GM19372 (cell line): ENCODE data around the gene GABRG3.

ENCODE experiments used
- ATAC-seq: cut with Tn5 transposase; IDR thresholded peaks from one replicate; pipeline ENCODE4 v1.9.1; 2021; ENCODE audit warnings: mild to moderate bottlenecking, low read depth, moderate library complexity; ENCODE audit not compliant: unreplicated experiment

Gene GABRG3

GRCh38 chr15:27092390-27092789 lies 121.4 kb downstream of the GABRG3 start:
- no peak for ATAC-seq

- no peak for ATAC-seq
Measured at GRCh38 chr15:27094235-27094634, 123.3 kb downstream of the GABRG3 start.

- no peak for ATAC-seq
Measured at GRCh38 chr15:27095886-27096624, 125.1 kb downstream of the GABRG3 start.

- no peak for ATAC-seq
Measured at GRCh38 chr15:27097506-27097905, 126.5 kb downstream of the GABRG3 start.

- no peak for ATAC-seq
Measured at GRCh38 chr15:27101982-27102381, 131.0 kb downstream of the GABRG3 start.

- no peak for ATAC-seq
Measured at GRCh38 chr15:27111323-27111722, 140.3 kb downstream of the GABRG3 start.

- no peak for ATAC-seq
Measured at GRCh38 chr15:27114473-27114872, 143.5 kb downstream of the GABRG3 start.

GRCh38 chr15:27119695-27120266 lies 148.8 kb downstream of the GABRG3 start:
- ATAC-seq: no peak

GRCh38 chr15:27121672-27122071 lies 150.7 kb downstream of the GABRG3 start:
- no peak for ATAC-seq

GRCh38 chr15:27123291-27123690 lies 152.3 kb downstream of the GABRG3 start:
- no peak for ATAC-seq

GRCh38 chr15:27123808-27124207 lies 152.8 kb downstream of the GABRG3 start:
- ATAC-seq: no peak

GRCh38 chr15:27124287-27124871 lies 153.4 kb downstream of the GABRG3 start:
- no peak for ATAC-seq

- ATAC-seq: no peak
Measured at GRCh38 chr15:27125185-27125584, 154.2 kb downstream of the GABRG3 start.

- no peak for ATAC-seq
Measured at GRCh38 chr15:27126449-27126848, 155.5 kb downstream of the GABRG3 start.

GRCh38 chr15:27127815-27128570 lies 157.0 kb downstream of the GABRG3 start:
- ATAC-seq: no peak

GRCh38 chr15:27133249-27133648 lies 162.3 kb downstream of the GABRG3 start:
- ATAC-seq: no peak

GRCh38 chr15:27134481-27134880 lies 163.5 kb downstream of the GABRG3 start:
- no peak for ATAC-seq

- ATAC-seq: no peak
Measured at GRCh38 chr15:27135151-27135550, 164.2 kb downstream of the GABRG3 start.

GRCh38 chr15:27137127-27137526 lies 166.1 kb downstream of the GABRG3 start:
- ATAC-seq: no peak

GRCh38 chr15:27165590-27165989 lies 194.6 kb downstream of the GABRG3 start:
- ATAC-seq: no peak

- no peak for ATAC-seq
Measured at GRCh38 chr15:27166917-27167316, 195.9 kb downstream of the GABRG3 start.
